GM13977 (cell line): Measurements from ENCODE around the gene UQCC3.

Experiments
- DNase-seq: peaks from one replicate; pipeline ENCODE4 v3.0.0; 2012; ENCODE audit warnings: low spot score
- in situ Hi-C: fragments of 300-500 bp; cut with MboI; formaldehyde crosslinking; loops from one replicate; pipeline ENCODE4 v1.12.0; 2022; ENCODE audit warnings: low sequenced_read_pairs, low pct_unique_long_range_greater_than_20kb, mixed read lengths, inconsistent platforms; ENCODE audit not compliant: unreplicated experiment
- TF ChIP-seq, protein P1 (sequence below): IDR thresholded peaks from 2 replicates; pipeline ENCODE4 v1.5.1; 2012; ENCODE audit warnings: mild to moderate bottlenecking, control low read depth; ENCODE audit not compliant: insufficient read depth; ENCODE audit errors: extremely low read depth, missing control alignments

UQCC3 gene

DNA sequence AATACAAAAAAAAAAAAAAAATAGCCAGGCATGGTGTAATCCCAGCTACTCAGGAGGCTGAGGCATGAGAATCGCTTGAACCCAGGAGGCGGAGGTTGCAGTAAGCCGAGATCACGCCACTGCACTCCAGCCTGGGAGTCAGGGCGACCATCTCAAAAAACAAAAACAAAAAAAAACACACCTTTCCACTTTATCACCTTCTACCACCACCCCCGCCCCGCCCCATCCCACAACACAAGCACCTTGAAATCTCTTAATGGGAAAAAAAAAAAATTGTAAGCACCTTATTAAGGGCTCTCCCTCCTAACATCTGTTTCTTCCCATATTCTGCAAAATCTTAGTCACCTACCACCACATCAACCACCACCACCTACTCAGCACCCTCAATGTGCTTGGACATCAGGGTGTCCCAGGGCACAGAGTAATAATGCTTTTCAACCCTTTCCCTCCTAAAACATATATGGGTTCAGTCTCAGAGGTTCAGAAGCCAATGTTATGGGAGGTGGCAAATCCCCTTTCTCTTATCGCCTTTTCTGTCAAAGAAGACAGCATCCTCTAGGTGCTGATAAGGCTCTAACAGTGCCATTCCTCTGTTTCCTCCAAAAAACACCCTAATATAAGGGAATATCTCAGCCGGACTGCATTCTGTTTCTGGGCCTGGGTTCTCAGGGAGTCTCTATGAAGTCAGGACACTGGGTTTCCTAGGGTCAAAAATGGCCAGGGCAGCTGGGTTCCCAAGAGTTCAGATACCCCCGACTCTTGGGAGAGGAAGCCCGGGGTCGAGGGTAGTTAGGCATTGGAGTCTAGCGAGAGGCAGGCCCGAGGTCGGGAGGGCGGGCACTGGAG, 19.1 kb upstream of the UQCC3 start:
- TF ChIP-seq, protein P1, sequence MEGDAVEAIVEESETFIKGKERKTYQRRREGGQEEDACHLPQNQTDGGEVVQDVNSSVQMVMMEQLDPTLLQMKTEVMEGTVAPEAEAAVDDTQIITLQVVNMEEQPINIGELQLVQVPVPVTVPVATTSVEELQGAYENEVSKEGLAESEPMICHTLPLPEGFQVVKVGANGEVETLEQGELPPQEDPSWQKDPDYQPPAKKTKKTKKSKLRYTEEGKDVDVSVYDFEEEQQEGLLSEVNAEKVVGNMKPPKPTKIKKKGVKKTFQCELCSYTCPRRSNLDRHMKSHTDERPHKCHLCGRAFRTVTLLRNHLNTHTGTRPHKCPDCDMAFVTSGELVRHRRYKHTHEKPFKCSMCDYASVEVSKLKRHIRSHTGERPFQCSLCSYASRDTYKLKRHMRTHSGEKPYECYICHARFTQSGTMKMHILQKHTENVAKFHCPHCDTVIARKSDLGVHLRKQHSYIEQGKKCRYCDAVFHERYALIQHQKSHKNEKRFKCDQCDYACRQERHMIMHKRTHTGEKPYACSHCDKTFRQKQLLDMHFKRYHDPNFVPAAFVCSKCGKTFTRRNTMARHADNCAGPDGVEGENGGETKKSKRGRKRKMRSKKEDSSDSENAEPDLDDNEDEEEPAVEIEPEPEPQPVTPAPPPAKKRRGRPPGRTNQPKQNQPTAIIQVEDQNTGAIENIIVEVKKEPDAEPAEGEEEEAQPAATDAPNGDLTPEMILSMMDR, result no peak
- in situ Hi-C loops, result no loop called here
- no peak for DNase-seq

DNA sequence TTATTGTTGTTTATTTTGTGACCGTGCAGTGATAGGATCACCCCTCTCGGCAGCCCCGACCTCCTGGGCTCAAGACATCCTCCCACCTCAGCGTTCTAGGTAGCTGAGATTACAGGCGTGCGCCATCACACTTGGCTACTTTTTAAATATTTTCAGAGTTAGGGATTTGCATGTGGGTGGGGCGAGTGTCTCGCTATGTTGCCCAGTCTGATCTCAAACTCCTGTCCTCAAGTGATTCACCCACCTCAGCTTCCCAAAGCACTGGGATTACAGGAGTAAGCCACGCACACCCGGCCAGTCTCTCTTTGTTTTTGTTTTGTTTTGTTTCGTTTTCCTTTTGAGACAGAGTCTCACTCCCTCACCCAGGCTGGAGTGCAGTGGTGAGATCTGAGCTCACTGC, 17.2 kb upstream of the UQCC3 start:
- TF ChIP-seq, protein P1, result no peak
- in situ Hi-C loops, result no loop called here
- DNase-seq, result no peak

DNA sequence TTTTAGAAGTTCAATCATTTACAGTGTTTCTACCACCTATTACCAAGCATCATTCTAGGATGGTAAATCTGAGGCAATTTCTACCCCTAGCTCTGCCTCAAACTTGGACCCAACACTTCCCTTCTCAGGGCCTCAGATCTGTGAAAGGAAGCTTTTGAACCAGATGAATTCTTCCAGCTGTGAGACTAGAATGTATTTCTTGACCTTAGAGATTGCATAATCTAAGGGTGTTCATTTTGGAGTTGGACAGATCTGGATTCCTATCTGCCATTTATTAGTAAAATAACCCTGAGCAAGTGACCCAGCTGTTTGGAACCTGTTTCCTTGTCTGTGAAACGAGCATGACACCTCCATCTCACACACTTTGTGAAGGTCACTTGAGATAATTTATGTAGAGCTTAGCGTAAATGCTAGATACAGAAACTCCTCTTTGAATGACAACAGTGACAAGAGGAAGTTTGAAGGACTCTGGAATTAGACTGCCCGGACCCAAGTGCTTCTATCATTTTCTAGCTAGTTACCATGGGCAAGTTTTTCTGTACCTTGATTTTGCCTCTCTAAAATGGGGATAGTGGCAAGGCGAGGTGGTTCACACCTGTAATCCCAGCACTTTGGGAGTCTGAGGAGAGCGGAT, 14.6 kb upstream of the UQCC3 start:
- TF ChIP-seq, protein P1, result no peak
- in situ Hi-C loops, result no loop called here
- DNase-seq, result no peak

DNA sequence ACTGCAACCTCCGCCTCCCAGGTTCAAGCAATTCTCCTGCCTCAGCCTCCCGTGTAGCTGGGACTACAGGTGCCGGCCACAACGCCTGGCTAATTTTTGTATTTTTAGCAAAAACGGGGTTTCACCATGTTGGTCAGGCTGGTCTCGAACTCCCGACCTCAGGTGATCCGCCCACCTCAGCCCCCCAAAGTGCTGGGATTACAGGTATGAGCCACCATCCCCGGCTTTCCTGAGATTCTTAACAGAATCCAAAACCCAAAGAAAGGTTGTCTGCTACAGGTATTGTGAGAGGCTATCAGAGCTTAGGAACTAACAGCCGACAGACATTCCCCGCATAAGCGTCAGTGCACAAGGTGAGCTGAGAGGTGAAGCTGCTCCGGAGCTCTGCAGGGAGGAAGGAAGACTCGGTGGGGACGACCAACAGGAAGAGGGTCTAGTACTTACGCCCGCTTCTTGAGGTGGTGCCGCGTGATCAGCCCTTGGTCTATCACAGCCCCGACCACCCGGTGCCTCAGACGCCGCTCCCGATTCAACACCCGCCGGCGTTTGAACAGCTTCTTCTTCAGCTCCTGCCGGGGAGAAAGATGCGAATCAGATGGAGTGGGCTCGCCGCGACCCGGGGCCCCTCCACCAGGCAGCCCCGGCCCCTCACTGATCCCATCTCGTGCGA, 6.9 kb upstream of the UQCC3 start:
- in situ Hi-C loops, result no loop called here
- TF ChIP-seq, protein P1, result no peak
- DNase-seq, result peak; percentile 74

DNA sequence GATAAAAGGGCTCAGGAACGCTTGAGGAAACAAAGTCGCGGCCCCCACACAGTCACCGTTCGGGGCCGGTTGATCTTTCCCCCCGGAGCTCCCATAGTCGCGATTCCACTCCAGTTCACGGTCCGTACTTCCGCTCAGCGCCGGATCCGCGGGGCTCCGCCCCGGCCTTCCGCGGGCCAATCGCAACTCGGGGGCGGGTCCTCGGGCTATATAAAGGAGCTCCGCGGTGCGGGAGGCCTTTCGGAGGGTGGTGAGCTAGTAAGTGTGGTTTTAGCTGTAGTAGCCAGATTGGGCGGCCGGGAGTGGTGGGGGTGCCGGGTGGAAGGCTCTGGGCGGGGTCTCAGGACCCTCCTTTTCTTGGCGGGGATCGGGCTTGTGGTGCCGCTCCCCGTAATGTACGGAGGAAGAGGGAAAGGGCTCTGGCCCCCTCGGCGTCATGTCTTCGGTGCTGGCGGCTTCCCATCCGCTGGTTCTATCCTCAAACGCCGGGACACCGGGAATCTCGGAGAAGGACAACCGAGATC, 6.3 kb upstream of the UQCC3 start, which contains the start of the genes C11orf98 and CSKMT:
TSS of gene C11orf98 (minus strand) at position 136 of the 524 bp plus-strand sequence. CDS start at position 95, 41 bp downstream.
TSS of gene CSKMT (plus strand) at position 238 of the 524 bp plus-strand sequence. CDS start 568 bp downstream, outside the sequence.
- DNase-seq, result peak; percentile 94
- in situ Hi-C loops, result no loop called here

More for the DNA sequence above, 6.3 kb upstream of the UQCC3 start, which contains the start of the genes C11orf98 and CSKMT:
- TF ChIP-seq, protein P1, result no peak
